Measurements from ENCODE around the gene PSMA6.
"Not testable (repeated sequence)": the region's sequence is repeated elsewhere in the genome, so short reads cannot be mapped to it uniquely, and the experiment has no call there.

Gene PSMA6

GRCh38 chr14:35285168-35286002, 6.8 kb upstream of the PSMA6 start:
- no peak for DNase-seq

DNA sequence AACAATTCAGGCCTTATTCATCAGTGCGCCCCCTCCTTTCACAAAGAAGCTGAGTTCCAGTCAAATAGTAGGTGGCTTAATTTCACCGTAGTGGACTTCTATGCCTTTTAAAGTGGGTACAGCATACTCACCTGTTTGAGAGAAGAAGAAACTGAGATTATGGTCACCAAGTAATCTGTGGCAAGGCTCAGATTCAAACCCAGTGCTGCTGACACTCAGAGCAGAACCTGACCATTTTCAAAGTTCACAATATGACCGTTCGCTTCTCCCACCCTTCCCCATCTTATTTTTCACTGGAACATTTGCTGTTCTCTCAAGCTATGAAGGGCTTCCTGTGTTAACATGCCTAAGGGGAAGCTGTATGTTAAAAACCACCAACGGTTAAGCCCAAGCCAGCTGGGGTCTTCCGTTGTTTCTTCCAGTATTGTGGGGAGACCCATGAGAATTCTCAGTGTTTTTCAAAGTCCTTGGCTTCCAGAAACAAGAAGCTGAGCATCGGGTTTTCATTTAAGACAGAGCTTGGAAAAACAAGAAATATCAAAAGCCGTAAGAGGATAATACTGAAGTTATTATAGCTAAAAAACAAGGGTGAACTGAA, 6.1 kb upstream of the PSMA6 start:
- DNase-seq: no peak

- no peak for DNase-seq
These were observed 5.5 kb upstream of the PSMA6 start for GRCh38 chr14:35286707-35287106.

- DNase-seq: no peak
These were observed 4.7 kb upstream of the PSMA6 start for GRCh38 chr14:35287431-35288013.

DNA sequence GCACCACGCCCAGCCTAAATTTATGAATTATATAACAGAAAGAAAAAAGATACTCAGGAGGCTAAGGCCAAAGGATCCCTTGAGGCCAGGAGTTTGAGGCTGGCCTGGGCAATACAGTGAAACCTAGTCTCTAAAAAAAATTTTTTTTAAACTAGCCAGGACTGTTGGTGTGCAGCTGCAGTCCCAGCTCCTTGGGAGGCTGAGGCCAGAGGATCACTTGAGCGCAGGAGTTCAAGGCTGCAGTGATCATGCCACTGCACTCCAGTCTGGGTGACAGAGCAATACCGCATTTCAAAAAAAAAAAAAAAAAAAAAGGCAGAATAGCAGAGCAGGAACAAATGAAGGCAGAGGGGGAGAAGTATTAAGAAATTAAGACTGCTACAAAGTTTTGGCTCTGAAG, 2.6 kb upstream of the PSMA6 start:
- no peak for DNase-seq

DNA sequence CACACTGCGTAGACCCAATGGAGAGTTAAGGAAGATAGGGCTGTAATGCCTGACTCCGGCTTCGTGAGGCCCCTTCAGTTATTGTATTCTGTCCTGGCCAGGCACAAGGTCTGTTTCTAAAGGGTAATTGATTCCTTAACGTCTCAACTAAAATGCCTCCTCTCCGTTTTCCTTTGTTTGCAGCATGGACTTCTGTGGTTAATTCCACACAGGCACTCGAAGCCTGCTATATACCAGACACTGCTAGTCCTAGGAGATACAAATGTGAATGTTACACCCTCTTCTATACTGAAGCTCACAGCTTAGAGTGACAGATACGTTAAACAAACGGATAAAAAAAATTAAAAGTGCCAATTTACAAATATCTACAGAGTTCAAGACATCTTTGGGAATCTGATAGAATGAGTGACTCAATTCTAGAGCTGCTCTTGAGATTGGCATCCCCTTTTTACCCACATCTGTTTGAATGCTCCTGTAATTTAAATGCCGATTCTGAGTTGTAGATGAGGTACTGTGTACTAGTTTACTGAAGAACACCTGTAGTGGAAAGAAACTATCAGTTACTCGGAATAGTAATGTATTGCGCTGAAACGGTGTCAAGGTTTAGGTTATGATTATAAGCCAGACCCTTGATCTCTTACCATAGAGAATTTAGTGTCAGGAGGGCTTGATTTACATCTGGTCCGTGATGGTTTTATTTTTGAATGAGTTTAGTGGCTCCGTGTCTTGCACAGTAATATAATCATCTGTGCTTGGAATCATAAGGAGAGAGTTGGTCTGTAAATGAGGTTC, 784 bp downstream of the PSMA6 start:
- peak; percentile 29 for DNase-seq

DNA sequence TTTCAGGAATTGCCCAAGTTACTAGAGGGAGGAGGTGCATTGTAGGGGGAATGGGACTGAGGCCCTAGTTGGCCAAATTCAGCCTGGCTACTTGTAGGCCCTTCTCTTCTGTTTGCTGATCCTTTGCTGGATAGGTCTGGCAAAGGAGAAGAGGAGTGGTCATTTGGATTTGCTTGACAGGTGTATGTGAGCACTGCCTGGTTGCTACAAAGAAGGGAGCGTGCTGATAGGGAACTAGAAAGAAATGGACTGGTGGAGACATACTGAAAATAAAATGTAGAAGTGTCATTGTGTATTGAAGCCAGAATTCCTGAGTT, 3.6 kb downstream of the PSMA6 start:
- DNase-seq: no peak

- DNase-seq: no peak
These were observed 4.4 kb downstream of the PSMA6 start for GRCh38 chr14:35296545-35296944.

- no peak for DNase-seq
These were observed 5.5 kb downstream of the PSMA6 start for GRCh38 chr14:35297706-35298105.

DNA sequence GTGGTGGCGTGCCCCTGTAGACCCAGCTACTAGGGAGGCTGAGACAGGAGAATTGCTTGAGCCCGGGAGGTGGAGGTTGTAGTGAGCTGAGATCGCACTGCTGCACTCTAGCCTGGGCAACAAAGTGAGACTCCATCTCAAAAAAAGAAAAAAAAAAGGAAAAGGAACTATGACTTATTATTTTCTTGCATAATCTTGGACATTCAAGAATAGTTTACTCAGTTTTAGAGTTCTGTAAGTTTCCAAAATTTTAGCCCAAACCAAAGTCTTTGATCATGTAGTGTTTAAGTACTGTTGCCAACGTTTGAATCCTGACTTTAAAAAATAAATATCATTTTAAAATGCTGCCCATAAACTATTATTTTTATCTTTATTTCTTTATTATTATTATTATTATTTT, 6.2 kb downstream of the PSMA6 start:
- DNase-seq: no peak

- DNase-seq: no peak
These were observed 7.5 kb downstream of the PSMA6 start for GRCh38 chr14:35299708-35300107.

- DNase-seq: no peak
These were observed 8.0 kb downstream of the PSMA6 start for GRCh38 chr14:35300228-35300627.

- not testable (repeated sequence) for DNase-seq
These were observed 9.2 kb downstream of the PSMA6 start for GRCh38 chr14:35301334-35301733.

DNA sequence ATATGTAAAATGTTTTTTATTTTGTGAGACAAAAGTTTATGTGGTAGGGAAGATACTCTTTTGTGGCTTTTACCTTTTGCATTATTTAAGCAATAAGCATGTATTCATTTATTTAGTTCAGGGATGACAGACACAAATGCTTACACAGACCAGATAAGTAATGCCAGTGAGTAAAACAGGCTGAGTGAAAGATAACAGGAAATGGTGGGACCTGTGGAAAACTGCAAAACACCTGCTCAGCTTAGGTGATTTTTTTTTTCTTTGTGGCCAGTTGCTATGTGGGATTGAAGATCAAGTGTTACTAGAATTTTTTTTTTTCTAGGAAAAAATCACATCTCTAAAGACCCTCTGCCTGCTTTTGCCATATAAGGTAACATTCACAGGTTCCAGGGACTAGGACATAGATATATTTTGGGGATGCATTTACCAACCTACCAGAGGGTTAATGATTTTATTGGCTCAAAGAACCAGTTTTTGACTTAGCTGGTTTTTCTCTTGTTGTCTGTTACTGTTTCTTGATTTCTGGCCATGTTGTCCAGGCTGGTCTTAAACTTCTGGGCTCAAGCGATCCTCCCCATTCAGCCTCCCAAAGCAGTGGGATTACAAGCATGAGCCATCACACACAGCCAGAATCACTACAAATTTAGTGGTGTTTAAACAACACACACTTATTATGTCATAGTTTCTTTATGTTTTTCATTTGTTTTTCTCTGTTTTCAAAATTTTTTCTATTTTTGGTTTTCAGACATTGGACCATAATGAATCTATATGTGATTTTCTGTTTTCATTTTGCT, 9.8 kb downstream of the PSMA6 start:
- DNase-seq: no peak

- DNase-seq: no peak
These were observed 11.2 kb downstream of the PSMA6 start for GRCh38 chr14:35303149-35303935.

- no peak for DNase-seq
These were observed 12.8 kb downstream of the PSMA6 start for GRCh38 chr14:35304812-35305462.

- DNase-seq: no peak
These were observed 13.5 kb downstream of the PSMA6 start for GRCh38 chr14:35305633-35306032.

DNA sequence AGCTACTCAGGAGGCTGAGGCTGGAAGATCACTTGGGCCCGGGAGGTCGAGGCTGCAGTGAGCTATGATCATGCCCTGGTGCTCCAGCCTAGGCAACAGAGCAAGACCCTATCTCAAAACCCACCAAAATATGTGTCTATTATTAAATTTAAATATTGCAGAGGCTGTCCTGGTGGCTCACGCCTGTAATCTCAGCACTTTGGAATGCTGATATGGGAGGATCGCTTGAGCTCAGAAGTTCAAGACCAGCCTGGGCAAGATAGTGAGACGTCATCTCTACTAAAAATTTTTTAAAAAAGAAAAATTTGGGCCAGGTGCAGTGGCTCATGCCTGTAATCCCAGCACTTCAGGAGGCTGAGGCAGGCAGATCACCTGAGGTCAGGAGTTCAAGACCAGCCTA, 13.9 kb downstream of the PSMA6 start:
- no peak for DNase-seq

GRCh38 chr14:35317820-35318219, 25.6 kb downstream of the PSMA6 start:
- DNase-seq: no peak

DNA sequence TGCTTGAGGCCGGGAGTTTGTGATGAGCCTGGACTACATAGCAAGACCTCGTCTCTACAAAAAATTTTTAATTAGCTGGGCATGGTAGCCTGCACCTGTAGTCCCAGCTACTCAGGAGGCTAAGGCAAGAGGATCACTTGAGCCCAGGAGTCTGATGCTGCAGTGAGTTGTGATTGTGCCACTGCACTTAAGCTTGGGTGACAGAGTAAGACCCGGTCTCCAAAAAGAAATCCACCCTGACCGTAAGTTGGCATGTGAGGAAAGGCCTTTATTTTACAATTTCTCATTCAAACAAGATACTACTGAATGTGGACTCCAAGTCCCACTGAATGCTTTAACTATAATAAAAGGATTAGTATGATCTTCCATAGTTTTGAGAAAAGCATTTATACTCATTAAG, 27.3 kb downstream of the PSMA6 start:
- no peak for DNase-seq

DNA sequence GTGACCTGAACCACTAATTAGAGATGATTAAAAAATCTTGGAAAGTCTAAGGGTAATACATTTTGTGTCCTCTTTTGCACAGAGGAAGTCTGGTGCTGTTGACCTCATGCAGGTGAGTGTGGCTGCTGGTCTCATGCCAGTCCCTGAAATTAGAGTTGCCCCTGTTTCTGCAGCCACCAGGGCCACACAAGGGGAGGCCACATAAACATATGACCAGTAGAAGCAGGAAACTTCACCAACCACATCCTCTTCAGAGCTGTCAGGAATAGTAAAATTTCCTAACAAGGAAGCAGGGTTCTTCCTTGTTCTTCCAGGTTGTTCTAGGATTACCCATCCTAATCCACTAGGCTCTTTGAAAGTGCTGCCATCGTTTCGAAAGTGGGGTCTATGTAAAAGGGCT, 28.3 kb downstream of the PSMA6 start:
- DNase-seq: no peak

Measured in DMS79 (cell line).